Measurements from ENCODE around the gene CNNM3.

CNNM3 gene

DNA sequence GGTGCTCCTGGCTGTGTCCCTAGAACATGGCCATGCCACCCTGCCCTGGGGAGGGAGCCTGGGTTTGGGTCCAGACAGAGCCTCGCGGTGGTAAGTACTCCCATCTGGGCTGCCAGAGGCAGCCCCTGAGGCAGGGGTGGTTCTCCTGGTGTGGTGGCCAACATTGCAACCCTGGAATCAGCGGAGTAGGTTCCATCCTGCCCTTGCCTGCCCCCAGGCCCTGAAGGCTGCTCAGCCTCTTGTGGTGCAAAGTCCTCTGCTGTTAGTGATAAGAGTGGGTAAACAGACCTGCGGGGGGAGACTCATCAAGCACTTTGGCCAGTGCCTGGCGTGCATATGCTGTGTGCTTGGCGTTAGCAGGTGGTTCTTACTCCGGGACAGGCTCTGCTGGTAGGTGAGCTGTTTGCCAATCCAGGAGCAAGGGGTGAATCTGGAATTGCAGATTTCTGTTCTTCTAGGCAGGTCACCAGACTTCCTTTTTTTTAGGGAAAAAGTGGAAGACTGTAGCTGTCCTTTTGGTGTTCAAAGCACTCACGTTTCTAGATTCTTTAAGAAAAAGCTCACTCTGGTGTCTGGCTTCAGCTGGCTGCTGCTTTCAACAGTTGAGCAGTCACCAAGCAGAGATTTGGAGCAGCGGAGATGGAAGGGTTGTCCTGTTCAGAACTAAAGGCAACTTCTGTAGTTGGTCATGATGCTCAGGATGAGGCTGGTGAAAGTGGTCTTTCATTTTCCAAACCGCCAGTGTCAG lies 3.2 kb downstream of the CNNM3 start:
- DNase-seq (ENCODE audit: low spot score) = no peak

DNA sequence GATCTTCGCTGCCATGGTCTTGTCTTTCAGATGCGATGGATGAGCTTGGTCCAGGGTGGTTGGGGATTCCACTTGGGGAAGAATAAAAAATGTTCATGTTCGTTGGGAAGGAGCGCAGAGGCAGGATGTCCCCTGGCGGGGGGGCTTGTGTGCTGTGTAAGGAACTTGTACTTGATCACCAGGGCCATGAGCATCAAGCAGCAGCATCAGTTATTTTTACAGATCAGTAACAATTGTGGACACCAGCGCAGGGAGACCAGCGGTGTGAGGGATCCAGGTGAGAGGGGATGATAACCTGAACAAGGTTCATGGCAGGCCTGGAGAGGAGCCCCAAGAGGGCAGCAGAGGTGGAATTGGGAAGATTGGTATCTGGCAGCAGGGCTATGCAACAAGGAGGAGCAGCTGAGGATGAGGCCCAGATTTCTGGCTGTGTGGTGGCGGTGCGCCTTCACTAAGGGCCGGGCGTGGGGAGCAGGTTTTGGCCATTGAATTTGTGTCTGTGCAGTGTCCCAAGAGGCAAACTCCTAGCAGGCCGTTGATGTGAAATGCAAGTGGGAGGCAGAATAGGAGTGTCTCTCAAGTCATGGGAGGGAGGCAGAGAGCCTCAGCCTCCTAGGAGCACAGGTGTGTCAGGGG lies 3.9 kb downstream of the CNNM3 start:
- DNase-seq (ENCODE audit: low spot score) = no peak

DNA sequence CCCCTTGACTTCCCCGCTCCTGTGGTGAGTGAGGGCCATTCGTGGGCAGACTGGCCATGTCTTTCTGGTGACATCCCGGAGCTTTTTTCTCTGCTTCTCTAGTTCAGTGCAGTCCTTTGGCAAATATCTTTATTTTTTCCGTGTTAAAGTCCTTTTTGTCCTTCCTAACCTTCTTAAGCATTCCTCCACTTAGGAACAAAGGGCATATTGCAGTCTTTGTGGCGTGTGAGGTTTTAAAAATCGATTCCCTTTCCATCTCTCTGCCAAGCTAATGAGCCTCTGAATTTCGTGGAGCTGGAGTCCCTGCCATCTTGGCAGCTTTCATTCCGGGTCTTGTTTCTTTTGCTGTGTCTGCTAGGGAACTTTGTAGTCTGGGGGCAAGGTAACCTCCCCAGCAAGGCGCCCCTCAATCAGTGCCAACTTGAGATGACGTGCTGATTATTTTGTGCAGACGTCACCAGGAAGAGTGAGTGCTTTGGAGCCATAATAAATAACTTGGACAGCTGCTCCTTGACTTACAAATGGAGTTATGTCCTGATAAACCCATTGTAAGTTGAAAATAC lies 5.1 kb downstream of the CNNM3 start:
- no peak for DNase-seq (ENCODE audit: low spot score)

DNA sequence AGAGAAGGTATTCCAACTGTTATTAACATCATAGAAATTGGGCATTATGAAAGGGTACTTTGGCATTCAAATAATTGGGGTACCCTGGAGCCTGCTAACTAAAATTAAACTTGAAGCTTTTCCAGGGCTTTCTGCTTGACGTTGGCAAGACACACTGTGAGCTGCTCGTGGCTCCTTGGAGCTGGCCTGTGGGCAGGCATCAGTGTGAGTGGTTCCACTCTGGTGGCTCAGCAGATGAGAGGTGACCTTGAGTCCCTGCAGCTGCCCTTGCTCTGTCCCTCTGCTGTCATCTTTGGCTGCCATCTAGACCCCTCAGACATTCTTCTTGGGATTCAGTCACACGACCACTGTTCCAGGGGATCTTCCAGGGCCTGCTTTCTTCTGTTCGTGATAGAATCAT lies 6.7 kb downstream of the CNNM3 start:
- no peak for DNase-seq (ENCODE audit: low spot score)

DNA sequence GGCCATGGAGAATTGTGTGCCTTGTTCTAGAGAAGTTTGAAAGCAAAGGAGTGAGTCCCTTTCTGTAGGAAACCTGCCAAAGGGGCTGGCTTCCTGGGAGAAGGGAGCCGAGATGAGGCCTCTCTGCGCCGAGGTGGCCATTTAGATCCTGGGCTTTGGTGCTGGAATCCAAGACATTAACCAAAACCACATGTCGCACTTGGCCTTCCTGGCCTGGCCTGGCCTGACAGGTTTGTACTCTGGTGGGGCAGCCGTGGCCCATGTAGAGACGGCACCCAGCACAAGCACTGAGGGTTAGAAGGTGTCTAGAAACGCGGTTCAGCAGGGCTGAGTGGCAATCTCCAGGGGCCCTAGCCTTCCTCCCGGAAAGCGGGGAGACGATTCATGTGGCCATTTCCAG lies 7.1 kb downstream of the CNNM3 start:
- DNase-seq (ENCODE audit: low spot score) = no peak

DNA sequence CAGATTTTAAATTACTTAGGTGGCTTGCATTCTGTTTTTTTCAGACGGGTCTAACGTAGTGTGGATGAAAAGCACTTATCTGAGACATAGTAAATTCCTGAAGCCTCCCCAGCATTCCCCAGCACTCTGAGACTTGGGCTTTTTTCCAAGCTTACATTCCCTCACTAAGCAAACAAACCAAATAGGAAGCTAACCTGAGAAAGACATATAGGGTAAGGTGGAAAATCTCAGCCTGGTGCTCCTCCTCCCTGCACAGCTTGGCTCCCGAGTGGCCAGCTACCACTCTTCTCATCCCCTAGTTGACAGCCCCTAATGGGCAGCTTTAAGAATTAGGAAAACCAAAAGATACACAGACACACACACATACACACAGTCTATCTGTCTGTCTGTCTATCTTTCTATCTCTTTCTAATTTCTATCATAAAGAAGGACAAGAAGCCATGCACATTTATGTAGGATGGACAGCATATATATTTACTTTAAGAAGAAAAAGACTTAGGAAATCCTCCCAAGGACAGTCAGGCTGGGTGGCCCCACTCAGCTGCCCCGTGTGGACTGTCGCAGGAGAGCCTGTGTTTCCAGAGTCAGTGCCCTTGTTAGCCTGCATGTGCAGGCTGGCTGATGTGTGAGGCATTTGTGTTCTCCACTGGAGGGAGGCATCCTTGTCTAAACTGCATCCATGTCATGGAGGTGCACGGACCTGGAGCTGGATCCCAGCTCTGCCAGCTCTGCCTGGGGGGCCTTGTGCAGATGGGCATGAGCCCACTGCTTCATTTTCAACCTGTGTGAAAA lies 8.2 kb downstream of the CNNM3 start:
- no peak for DNase-seq (ENCODE audit: low spot score)

DNA sequence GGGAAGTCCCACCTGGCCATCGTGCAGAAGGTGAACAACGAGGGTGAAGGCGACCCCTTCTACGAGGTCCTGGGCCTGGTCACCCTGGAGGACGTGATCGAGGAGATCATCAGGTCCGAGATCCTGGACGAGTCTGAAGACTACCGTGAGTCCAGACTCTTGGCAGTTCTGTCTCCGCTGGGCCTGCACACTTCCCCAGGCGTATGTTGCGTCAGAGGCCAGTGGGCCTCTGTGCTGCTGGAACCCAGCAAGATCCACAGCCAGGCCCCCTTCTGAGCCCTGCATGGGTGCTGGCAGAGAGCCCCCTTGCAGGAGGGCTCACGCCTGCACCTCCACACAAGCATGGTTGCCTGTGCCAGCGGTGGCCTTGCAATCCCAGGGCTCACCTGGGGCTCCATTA lies 9.0 kb downstream of the CNNM3 start:
- no peak for DNase-seq (ENCODE audit: low spot score)

DNA sequence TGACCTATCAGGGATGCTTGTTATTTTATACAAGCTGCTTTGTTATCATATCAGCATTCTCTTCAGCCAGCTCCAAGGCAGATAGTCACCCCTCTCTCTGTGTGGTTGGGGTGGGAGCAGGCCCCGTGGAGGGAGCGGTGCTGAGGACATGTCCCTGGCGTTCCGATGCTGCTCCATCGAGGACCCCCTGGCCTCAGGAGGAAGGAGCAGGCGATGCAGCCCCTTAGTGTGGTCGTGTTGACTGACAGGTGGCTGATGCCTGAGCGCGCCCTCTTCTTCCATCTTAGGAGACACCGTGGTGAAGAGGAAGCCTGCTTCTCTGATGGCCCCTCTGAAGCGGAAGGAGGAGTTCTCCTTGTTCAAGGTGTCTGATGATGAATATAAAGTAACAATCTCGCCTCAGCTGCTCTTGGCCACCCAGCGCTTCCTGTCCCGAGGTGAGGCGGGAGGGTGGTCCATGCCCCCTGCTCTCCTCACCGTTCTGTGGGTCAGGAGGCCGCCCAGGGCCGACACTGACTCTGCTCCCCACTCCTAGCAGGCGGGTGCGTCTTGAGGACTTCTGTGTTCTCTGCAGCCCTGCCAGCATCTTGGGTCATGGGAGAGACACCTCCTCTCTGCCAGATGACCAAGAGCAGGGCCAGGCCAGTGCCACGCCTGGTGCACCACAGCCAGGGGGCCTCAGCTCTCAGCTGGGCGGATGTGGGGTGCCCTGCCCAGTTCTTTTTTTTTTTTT lies 10.6 kb downstream of the CNNM3 start:
- DNase-seq (ENCODE audit: low spot score) = no peak

DNA sequence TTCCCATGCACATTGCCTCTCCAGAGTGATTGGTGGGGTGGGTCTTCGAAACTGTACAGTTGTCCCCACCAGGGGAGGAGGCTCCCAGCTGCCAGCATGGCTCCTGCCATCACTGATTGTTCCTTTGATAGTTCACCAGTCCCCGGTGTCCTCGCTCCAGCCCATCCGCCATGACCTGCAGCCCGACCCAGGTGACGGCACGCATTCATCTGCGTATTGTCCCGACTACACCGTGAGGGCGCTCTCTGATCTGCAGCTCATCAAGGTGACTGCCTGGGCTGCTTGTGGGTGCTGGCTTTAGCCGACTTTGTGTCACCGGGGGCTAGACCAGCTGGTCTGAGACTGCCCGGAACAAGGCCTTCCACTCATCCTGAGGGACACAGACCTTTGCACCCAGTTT lies 12.4 kb downstream of the CNNM3 start:
- DNase-seq (ENCODE audit: low spot score) = no peak

DNA sequence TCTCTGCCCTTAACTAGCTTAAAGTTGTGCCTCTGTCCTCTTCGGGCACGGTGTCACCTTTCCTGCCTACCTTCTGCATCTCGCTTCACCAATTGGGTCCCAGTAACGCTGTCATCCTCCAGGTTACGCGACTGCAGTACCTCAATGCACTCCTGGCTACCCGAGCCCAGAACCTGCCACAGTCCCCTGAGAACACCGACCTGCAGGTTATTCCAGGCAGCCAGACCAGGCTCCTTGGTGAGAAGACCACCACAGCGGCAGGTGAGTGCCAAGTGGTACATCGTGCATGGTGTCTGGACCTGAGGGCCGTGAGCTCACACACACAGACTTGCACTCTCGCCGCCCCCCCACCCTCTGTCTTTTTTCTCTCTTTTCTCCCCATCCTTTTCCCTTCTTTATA lies 12.8 kb downstream of the CNNM3 start:
- no peak for DNase-seq (ENCODE audit: low spot score)

DNA sequence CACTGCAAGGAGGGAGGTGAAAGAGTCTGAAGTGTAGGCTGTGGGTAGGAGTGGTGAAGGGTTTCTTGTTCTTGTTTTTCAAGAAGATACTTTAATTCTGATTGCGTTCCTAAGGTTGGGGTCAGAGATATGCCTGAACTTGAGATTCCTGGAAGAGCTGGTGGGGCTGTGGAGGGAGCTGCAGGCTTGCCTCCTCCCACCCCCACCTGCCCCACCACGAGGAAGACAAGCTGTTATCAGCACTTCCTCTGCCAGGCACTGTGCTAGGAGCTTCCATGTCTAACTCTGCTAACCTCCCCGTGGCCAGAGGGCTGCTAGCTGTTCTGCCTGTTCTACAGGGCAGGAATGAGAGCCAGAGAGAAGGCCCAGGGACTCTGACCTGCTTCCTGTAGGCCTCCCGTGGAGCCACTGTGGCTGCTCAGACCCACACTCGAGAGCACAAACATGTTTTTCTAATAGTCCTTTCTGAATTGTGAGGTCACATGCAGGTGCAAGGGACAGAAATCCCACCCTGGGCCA lies 14.0 kb downstream of the CNNM3 start:
- no peak for DNase-seq (ENCODE audit: low spot score)

DNA sequence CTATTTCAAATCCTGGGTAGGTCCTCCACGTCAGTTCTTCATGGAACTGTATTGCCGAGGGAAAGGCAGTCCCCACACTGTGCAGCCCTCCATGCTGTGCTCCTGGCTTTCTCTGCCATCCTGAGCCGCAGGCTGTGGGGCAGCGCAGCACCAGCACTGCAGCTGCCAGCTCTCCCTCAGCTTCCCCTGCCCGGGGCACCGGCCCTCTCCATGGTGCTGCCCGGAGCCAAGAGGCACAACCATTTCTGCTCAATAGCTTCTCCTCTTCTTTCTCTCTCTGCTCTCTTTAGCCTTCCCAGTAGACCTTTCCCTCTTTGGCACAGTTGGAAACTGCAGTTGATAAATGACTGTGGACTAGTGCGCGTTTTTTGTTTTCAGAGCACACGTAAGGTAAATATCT lies 15.6 kb downstream of the CNNM3 start:
- DNase-seq (ENCODE audit: low spot score) = no peak

DNA sequence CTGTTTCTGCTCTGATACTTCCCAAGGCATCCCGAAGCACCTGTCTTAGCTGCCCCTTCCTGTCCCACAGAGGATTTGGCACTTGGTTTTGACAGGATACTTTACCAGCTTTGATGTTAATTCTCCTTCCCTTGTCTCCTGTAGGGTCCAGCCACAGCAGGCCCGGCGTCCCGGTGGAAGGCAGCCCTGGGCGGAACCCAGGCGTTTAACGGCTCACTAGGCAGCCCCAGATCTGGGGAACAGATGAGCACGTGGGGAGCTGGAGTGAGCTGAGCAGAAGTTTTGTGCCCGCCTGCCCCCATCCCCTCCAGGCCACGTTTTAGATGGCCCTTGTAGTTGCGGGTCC lies 16.3 kb downstream of the CNNM3 start:
- DNase-seq (ENCODE audit: low spot score) = no peak

DNA sequence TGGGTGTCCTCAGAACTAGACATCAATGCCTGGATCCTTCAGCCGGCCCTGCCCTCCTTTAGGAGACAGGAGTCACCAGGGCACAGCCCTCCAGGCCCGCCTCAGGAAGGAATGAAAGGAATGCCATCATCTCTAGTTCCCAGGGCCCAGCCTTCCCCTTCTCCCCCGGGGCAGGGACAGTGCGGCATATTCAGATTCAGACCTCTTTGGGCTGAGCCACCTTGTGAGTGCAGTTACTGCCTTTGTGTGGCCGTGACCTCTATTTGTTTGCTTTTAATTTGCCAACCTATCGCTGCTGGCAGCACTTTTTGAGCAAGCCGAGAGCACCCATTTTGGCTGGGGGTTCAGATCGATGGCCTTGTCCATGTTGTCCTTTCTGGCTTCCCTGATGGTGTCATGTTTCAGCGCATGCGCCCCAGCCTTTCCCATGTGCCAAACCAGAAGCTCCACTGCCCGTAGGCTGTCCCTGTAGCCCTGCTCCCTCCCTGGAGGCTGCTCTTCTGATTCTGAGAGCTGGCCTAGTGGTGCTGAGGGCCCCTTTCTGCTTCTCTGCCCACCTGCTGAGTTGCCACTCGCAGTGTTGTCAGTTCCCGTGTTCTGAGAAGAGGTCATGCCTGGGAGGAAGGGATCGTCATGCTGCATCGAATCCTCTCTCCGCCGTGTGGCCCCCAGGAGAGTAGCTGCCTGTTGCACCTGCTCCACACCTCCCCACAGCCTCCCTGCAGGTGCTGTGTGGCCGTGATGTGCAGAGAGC lies 16.9 kb downstream of the CNNM3 start:
- DNase-seq (ENCODE audit: low spot score) = no peak

DNA sequence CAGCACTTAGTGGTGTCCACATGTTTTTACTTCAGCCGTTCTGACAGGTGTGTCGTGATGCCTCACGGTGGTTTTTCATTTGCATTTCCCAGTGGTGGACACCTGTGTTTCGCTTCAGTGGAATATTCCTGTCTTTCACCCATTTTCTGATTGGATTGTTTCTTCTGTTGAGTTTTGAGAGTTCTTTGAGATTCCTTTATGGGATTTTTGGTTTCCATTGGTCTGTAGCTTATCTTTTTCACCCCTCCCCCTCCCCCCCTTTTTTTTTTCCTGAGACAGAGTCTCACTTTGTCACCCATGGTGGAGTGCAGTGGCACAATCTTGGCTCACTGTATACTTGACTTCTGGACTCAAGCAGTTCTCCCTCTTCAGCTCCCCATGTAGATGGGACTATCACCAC lies 19.8 kb downstream of the CNNM3 start:
- DNase-seq (ENCODE audit: low spot score) = no peak

DNA sequence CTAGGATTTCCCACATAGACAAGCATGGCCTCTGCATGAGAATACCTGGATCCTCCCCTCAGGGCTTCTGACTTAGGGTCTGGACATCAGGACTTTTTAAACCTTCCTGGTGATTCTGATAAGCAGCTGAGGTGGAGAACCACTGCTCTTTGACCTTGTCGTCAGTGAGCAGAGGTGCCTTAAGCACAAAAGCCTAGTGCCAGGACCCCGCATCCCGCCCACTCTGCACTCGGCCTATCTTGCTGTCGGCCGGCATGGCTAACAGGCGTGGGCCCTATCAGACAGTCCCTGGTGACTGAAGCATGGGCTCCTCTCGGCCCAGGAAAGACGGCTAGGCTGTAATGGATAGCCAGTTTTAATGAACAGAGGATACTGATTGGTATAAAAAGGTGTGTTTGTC lies 21.5 kb downstream of the CNNM3 start:
- no peak for DNase-seq (ENCODE audit: low spot score)

DNA sequence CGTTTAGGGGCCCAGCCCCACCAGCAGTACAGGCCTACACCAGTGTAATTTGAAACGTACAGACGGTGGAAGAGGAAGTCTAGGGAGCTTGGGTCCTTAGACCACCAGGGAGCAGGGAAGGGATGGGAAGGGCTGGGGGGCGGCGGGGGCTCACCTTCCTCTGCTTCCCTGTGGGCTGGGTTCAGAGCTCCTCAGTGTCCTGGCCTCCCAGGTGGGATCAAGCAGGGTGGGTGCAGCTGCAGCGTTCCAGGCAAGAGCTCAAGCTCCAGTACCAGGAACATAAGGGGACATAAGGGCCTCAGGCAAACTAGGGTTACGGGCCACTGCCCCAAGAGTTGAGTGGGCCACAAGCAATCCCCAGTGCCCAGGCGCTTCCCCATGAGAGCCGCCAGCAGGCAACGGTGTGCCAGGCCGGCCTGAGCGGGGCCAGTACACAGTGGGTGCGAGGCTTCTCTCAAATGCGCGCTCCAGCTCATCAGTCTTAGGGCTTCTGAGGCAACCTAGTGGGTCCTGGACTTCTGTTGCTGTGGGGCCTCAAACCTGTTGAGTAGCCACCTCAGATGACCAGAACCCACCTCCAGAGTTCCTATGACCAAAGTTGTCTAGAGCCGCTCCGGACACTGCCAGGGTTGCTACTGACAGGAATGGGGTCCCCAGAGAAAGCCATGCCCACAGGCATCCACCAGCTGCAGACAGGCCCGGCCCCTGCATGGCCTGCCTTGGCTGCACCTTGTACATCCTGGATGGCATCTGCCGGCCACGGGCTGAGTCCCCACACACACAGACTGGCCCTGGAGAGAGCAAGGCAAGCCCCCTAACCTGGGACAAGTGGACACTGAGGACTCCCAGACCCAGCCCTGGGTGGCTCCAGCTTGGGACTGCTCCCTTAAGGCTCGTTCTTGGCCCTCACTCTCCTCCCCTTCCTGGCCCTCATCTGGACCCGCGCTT lies 22.6 kb downstream of the CNNM3 start:
- no peak for DNase-seq (ENCODE audit: low spot score)

DNA sequence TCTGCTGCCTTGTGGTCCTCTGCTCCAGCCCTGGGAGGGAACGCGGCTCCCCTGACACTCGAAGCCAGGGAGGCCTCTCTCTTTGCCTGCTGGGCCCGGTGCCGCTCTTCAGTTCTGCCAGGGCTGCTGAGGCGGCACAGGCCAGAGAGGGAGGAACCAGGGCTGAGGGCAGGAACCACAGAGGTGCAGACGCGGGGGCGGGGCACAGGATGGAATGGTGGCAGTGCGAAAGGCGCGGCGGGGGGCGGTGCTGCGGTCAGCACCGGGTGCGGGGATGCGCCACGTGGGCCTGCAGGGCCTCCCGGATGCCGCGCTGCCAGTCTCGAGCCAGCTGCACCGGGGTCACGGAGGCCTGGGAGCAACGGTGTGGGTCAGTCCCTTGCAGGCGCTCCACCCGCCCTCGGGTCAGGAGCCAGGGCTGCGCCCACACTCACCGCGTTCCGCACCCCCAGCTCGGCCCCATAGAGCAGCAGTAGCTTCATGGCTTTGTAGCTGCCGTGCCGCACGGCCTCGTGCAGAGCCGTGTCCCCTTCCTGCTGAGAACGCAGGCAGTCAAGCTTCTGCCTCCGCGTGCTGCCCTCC lies 23.3 kb downstream of the CNNM3 start:
- DNase-seq (ENCODE audit: low spot score) = no peak

DNA sequence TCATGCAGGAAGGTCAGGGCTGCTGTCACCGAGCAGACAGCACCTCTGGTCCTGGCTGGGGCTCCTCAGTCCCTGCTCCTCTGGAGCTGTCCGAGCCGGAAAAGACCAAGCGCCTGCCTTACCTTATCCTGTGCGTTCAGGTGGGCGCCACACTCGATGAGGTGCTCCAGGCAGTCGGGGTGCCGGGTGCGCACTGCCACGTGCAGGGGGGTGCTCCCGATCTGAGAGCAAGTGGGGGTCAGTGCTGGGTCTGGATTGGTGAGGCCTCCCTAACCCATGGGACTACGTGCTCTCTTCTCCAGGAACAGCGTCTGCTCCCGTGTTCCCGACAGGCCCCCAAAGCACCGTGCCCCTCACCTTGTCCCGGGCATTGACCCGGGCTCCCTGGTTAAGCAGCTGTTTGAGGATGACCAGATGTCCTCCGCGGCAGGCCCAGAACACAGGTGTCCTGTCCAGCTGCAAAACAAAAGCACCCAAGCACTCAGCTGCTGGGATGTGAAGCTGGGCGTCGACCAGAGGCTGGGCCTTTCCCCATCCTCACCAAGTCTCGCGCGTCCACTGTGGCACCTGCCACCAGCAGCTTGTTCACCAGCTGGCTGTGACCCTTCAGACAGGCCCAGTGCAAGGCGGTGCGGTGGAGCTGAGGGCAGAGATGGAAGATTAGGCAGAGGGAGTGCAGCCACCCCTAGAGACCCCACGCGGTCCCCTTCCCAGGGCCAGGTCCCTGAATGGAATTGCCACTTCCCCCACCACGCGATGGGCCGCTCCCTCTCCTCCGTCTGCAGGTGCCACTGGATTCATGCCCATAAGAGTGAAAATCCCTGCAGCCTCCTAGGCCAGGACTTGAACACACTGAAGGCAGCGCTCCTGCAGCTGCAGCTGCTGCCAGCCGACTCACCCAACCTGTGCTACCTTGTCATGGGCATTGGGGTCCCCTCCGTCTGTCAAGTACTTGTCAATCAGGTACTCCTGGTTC lies 24.1 kb downstream of the CNNM3 start:
- DNase-seq (ENCODE audit: low spot score) = no peak

Data from COLO829 (cell line).